ENCODE measurements around the gene ITGA1.
"Not testable (repeated sequence)": the region's sequence is repeated elsewhere in the genome, so short reads cannot be mapped to it uniquely, and the experiment has no call there.

Gene ITGA1
- 12.8 to 578 (median 59.2) reads per million in 9 experiments for total RNA-seq

DNA sequence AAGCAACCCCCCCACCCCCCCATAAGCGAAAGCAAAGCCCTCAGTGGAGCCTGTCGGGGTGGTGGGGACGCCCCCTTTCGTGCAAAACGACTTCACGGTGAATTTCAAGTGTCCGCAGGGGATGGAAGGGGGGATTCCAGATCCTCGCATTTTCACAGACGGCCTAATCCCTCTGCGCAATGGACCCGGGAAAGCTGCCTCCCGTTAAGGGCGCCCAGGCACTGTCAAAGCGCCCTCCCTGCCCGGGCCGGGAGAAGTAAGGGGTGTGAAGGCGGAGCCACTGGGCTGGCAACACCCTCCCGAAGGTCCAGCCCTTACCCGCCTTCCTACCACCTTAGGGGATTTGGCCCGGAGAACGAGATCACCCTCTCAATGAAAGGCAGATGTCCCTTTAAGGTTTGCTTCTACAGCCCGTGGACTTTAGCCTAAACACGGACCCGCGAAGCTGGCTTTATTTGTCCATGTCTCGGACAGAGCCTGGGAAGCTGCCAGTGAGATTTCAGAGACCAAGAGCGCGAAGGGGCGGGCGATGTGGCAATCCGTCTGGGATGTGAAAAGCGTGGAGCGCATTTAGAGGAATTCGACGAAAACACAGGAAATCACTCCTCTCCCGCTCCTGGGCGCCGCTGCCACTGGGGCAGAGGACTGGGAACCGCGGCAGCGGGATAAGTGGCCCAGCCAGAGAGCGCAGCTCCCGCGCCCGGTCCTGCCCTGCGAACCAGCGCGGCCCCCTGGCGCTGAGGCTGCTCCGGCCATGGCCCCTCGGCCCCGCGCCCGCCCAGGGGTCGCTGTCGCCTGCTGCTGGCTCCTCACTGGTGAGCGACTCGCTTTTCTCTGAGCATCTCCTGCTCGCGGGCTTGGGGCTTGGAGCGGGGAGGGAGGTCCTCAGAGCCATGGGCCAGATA, at the start of gene ITGA1, which contains the start of gene PELO:
Gene ITGA1, plus strand, starts transcription at position 317 of the 905 bp plus-strand sequence. Its CDS starts 438 bp downstream, at position 755.
Gene PELO, plus strand, starts transcription at position 317 of the 905 bp plus-strand sequence. CDS start 12,479 bp downstream, outside the sequence.
- H3K9me3 Mint-ChIP-seq: no peaks in the 10 kb centered on the region
- peaks cover 0 to 10% of the 10 kb centered on the region in 2 donors for H3K27me3 Mint-ChIP-seq
- peak within 1 kb of the TSS; percentile 44 to 68 for H3K27ac Mint-ChIP-seq
- ATAC-seq (replicated peaks) (peak; percentile 81), DNase-seq (peak; percentile 21 to 40 (median 25))
- peak within 1 kb of the TSS; percentile 90 to 92 for H3K4me3 Mint-ChIP-seq
- no peaks in the 10 kb centered on the region for H3K36me3 Mint-ChIP-seq (ENCODE audit: insufficient read depth)
- peaks cover 9 to 22% of the 10 kb centered on the region in 2 donors for H3K4me1 Mint-ChIP-seq (ENCODE audit: low read depth in 2 of 2)

DNA sequence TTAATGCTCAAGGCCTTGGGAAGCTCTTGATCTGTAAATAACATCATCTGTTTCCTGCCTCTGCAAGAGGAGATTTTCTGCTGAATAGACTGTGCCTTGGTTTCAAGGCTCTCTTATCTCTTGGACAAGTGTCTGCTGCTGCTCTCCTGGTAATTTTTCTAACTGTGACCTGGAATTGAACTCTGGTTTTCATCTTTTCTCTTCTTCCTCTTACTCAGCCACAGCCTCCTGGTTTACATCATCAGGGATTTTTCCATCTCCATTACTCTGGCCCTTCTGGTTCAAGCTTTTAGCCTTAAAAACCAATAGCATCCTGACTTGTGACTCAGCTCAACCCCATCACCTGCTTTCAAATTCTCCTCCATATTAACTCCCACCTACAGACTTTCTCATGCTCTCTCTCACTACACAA, 49.6 kb upstream of the ITGA1 start:
- no peaks in the 10 kb centered on the region for H3K27me3 Mint-ChIP-seq
- H3K9me3 Mint-ChIP-seq: no peaks in the 10 kb centered on the region
- no peak overlapping the region for H3K4me3 Mint-ChIP-seq
- DNase-seq (no peak), ATAC-seq (replicated peaks) (peak; percentile 16)
- H3K27ac Mint-ChIP-seq: peak overlapping the region in 1 of 2 donors; percentile 56
- H3K36me3 Mint-ChIP-seq (ENCODE audit: insufficient read depth): no peaks in the 10 kb centered on the region
- peaks cover 10 to 18% of the 10 kb centered on the region in 2 donors for H3K4me1 Mint-ChIP-seq (ENCODE audit: low read depth in 2 of 2)

DNA sequence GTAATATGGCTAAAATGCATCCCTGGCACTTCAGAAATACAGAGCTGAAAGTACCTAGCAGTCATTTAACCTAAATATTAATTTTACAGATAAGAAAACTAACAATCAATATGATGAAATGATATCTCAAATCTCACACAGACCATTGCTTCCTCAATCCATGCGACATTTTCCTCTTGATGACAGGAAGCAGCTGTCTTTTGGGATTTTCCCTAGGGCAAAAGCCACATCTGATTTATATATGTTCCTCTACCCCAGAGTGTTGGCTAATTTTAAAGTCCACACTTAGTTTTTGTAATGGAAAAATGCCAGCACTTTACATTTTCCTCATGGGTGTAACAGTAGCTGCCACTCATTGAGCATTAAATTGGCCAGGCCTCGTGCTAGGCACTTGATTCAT, 47.7 kb upstream of the ITGA1 start:
- Mint-ChIP-seq H3K36me3 (ENCODE audit: insufficient read depth) (no peaks in the 10 kb centered on the region), H3K27me3 (no peaks in the 10 kb centered on the region), H3K9me3 (no peaks in the 10 kb centered on the region), H3K4me3 (no peak overlapping the region), H3K27ac (no peak overlapping the region), H3K4me1 (ENCODE audit: low read depth in 2 of 2) (peaks cover 24 to 33% of the 10 kb centered on the region in 2 donors)
- no peak for ATAC-seq (replicated peaks)
- no peak for DNase-seq

DNA sequence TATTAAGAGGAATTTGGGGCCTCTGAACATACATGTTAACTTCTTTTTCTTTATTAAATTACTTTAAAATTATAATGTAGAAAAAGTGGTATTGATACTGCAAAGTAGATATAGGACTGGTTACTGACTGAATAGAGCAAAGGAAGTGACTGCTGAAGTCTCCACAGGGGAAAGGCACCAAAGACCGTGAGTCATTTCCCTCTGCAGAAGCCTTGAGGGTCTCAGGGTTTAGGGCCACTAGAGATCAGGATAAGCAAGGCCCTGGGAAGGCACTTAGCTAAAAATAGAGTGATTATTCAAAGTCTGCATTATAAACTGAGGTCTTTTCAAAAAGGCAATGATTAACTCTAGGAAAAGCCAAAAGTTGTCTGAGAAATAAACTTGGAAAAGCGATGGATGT, 44.7 kb upstream of the ITGA1 start:
- H3K27me3 Mint-ChIP-seq: no peaks in the 10 kb centered on the region
- H3K4me3 Mint-ChIP-seq: peak overlapping the region in 1 of 2 donors; percentile 61
- H3K4me1 Mint-ChIP-seq (ENCODE audit: low read depth in 2 of 2): peaks cover 29 to 42% of the 10 kb centered on the region in 2 donors
- no peaks in the 10 kb centered on the region for H3K36me3 Mint-ChIP-seq (ENCODE audit: insufficient read depth)
- no peaks in the 10 kb centered on the region for H3K9me3 Mint-ChIP-seq
- peak overlapping the region; percentile 71 to 92 for H3K27ac Mint-ChIP-seq
- no peak for DNase-seq
- ATAC-seq (replicated peaks): peak; percentile 20

DNA sequence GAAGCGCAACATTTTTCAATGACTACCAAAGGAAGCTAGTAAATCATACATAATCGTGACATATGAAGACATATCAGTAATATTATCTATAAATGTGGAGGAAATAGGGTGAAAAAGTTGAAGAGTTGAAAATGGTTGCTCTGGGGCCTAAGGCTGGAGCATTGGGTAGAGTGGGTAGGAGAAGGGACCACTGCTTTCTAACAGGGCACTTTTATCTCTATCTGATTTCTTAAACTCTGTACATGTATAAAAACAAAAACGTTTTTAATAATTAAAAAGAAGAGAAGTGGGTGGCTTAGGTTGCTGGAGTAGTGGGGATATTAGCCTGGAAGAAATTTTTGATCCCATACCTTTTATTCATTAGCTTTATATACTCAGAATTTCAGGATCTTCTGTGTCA, 44.2 kb upstream of the ITGA1 start:
- DNase-seq (no peak), ATAC-seq (replicated peaks) (peak; percentile 19)
- no peaks in the 10 kb centered on the region for H3K9me3 Mint-ChIP-seq
- peak overlapping the region; percentile 71 to 92 for H3K27ac Mint-ChIP-seq
- H3K4me3 Mint-ChIP-seq: peak overlapping the region; percentile 25 to 61
- H3K36me3 Mint-ChIP-seq (ENCODE audit: insufficient read depth): no peaks in the 10 kb centered on the region
- H3K4me1 Mint-ChIP-seq (ENCODE audit: low read depth in 2 of 2): peaks cover 26 to 42% of the 10 kb centered on the region in 2 donors
- no peaks in the 10 kb centered on the region for H3K27me3 Mint-ChIP-seq

- Mint-ChIP-seq H3K4me3 (peak overlapping the region; percentile 7 to 25), H3K36me3 (ENCODE audit: insufficient read depth) (no peaks in the 10 kb centered on the region), H3K27me3 (no peaks in the 10 kb centered on the region), H3K9me3 (no peaks in the 10 kb centered on the region), H3K27ac (peak overlapping the region; percentile 71 to 92), H3K4me1 (ENCODE audit: low read depth in 2 of 2) (peaks cover 30 to 46% of the 10 kb centered on the region in 2 donors)
- DNase-seq: peak; percentile 29 to 42 (median 41)
- peak; percentile 95 for ATAC-seq (replicated peaks)
Measured at GRCh38 chr5:52743970-52744369, 43.7 kb upstream of the ITGA1 start.

GRCh38 chr5:52744867-52745458, 42.8 kb upstream of the ITGA1 start:
- Mint-ChIP-seq H3K27ac (peak overlapping the region; percentile 71 to 92), H3K4me1 (ENCODE audit: low read depth in 2 of 2) (peaks cover 34 to 50% of the 10 kb centered on the region in 2 donors)
- H3K27me3 Mint-ChIP-seq; H3K4me3 Mint-ChIP-seq; DNase-seq; H3K9me3 Mint-ChIP-seq; ATAC-seq (replicated peaks); H3K36me3 Mint-ChIP-seq (ENCODE audit: insufficient read depth): not testable (repeated sequence)

GRCh38 chr5:52746539-52746938, 41.2 kb upstream of the ITGA1 start:
- Mint-ChIP-seq H3K4me3 (no peak overlapping the region), H3K27ac (no peak overlapping the region), H3K9me3 (no peaks in the 10 kb centered on the region), H3K4me1 (ENCODE audit: low read depth in 2 of 2) (peaks cover 36 to 49% of the 10 kb centered on the region in 2 donors), H3K27me3 (no peaks in the 10 kb centered on the region), H3K36me3 (ENCODE audit: insufficient read depth) (no peaks in the 10 kb centered on the region)
- DNase-seq (no peak), ATAC-seq (replicated peaks) (no peak)

GRCh38 chr5:52748590-52748989, 39.1 kb upstream of the ITGA1 start:
- Mint-ChIP-seq H3K9me3 (no peaks in the 10 kb centered on the region), H3K36me3 (ENCODE audit: insufficient read depth) (no peaks in the 10 kb centered on the region), H3K4me1 (ENCODE audit: low read depth in 2 of 2) (peaks cover 30 to 35% of the 10 kb centered on the region in 2 donors), H3K27ac (no peak overlapping the region), H3K4me3 (no peak overlapping the region), H3K27me3 (no peaks in the 10 kb centered on the region)
- DNase-seq (no peak), ATAC-seq (replicated peaks) (peak; percentile 53)

- H3K27ac Mint-ChIP-seq: no peak overlapping the region
- ATAC-seq (replicated peaks): no peak
- H3K27me3 Mint-ChIP-seq: no peaks in the 10 kb centered on the region
- peaks cover 21 to 26% of the 10 kb centered on the region in 2 donors for H3K4me1 Mint-ChIP-seq (ENCODE audit: low read depth in 2 of 2)
- H3K9me3 Mint-ChIP-seq: no peaks in the 10 kb centered on the region
- no peaks in the 10 kb centered on the region for H3K36me3 Mint-ChIP-seq (ENCODE audit: insufficient read depth)
- no peak for DNase-seq
- no peak overlapping the region for H3K4me3 Mint-ChIP-seq
Measured at GRCh38 chr5:52749666-52750065, 38.0 kb upstream of the ITGA1 start.

DNA sequence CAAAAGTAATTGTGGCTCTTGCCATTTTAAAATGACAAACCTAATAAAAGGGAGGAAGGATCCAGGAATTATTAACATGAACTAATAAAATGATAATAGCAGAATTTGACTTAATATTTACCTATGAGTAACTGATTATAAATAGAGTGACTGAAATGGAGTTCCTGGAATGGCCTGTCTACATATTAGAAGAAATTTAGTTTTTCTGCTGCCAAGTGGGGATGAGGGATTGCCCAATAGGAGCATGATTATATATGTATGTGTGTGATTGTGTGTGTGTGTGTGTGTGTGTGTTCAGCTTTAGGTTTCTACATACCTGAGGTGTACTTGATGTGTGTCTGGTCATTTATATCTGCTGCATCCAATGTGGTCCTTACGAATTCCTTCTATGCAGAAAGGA, 36.6 kb upstream of the ITGA1 start:
- peak overlapping the region in 1 of 2 donors; percentile 39 for H3K27ac Mint-ChIP-seq
- ATAC-seq (replicated peaks): no peak
- no peaks in the 10 kb centered on the region for H3K27me3 Mint-ChIP-seq
- no peaks in the 10 kb centered on the region for H3K36me3 Mint-ChIP-seq (ENCODE audit: insufficient read depth)
- no peak overlapping the region for H3K4me3 Mint-ChIP-seq
- H3K4me1 Mint-ChIP-seq (ENCODE audit: low read depth in 2 of 2): peaks cover 13% of the 10 kb centered on the region in 2 donors
- H3K9me3 Mint-ChIP-seq: no peaks in the 10 kb centered on the region
- no peak for DNase-seq

DNA sequence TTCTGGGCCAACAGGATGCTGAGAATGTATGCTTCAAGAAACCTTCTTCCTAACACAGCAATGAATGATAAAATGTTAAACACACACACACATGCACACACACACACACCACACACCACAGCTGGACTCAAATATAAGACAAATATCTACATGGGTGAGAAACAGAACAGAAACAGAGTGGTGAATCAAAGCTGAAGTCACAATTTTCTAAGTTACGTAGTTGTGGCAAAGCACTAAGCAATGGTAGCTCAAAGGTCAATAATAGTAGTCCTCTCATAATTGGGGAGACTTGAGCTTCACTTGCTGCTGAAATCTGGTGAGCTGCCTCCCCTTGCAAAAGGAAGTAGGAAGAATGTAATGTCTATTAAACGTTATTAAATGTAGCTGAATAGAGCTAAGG, 33.7 kb upstream of the ITGA1 start:
- DNase-seq (no peak), ATAC-seq (replicated peaks) (no peak)
- H3K27ac Mint-ChIP-seq: no peak overlapping the region
- no peaks in the 10 kb centered on the region for H3K9me3 Mint-ChIP-seq
- H3K36me3 Mint-ChIP-seq (ENCODE audit: insufficient read depth): no peaks in the 10 kb centered on the region
- H3K4me1 Mint-ChIP-seq (ENCODE audit: low read depth in 2 of 2): peaks cover 3 to 7% of the 10 kb centered on the region in 2 donors
- H3K27me3 Mint-ChIP-seq: no peaks in the 10 kb centered on the region
- H3K4me3 Mint-ChIP-seq: no peak overlapping the region

GRCh38 chr5:52757527-52757926, 30.2 kb upstream of the ITGA1 start:
- H3K36me3 Mint-ChIP-seq (ENCODE audit: insufficient read depth): no peaks in the 10 kb centered on the region
- H3K9me3 Mint-ChIP-seq: no peaks in the 10 kb centered on the region
- H3K4me3 Mint-ChIP-seq: no peak overlapping the region
- ATAC-seq (replicated peaks) (no peak), DNase-seq (no peak)
- no peaks in the 10 kb centered on the region for H3K27me3 Mint-ChIP-seq
- no peaks in the 10 kb centered on the region for H3K4me1 Mint-ChIP-seq (ENCODE audit: low read depth in 2 of 2)
- no peak overlapping the region for H3K27ac Mint-ChIP-seq
